Heart left ventricle (tissue), 13 donors: ENCODE measurements around the gene DNAH14.

Experiments
- CTCF ChIP-seq, 12 donors: fragments of 200-600 bp; sonication (generic) in 4 of 12; IDR thresholded peaks; one replicate each; pipeline versions ENCODE4 v1.5.0 to v1.8.0; 2018 to 2022; ENCODE audit warnings: antibody characterized with exemption in 12 of 12, mild to moderate bottlenecking in 5 of 12
- POLR2A ChIP-seq, 2 donors: fragments of 450-650 bp; IDR thresholded peaks; one replicate each; pipeline ENCODE4 v1.6.1; 2017; ENCODE audit warnings: antibody characterized with exemption in 2 of 2, mild to moderate bottlenecking in 2 of 2, moderate library complexity in 2 of 2
- donor health status: ischemic (EF 13 %, LVEDD 7.1; RV severe dilation, severe dysfunction).
- donor health status: DM: no; HTN: yes; CAD: no.
- donor health status: DM: no; HTN: no; CAD: no.
- donor health status: ischemic (EF 25% LVEDD 6.9; RV normal size, moderate dysfunction).
- donor health status: ischemic (EF 25% LVEDD 5.7; RV mildly dilated, moderate dysfunction).
- donor health status: ischemic (EF 35%, LVEDD 5.7; RV mildly dilated, moderate dysfunction).
- donor health status: nonischemic (EF 11% LVEDD 7.7; RV severe dilation, severe dysfunction).
- donor health status: DM: yes; HTN: yes; CAD: no.
- donor health status: PGD.
- donor health status: ischemic (EF 29% LVEDD 5.4; RV normal size, mild dysfunction).
- donor health status: nonischemic (EF 23%, LVEDD 6.1; RV moderate dilation, normal function).

- TF ChIP-seq CTCF (IDR thresholded peaks at IDR 0.05) (no peak), POLR2A (IDR thresholded peaks at IDR 0.05) (no peak)
Observed at GRCh38 chr1:225448146-225448805, 518.8 kb downstream of the DNAH14 start.
